ENCODE results near the gene CLMP.
A peak's percentile ranks its signal among the peaks of the same experiment; 100 is the strongest.

The CLMP gene

GRCh38 chr11:123052901-123053721, 141.9 kb downstream of the CLMP start:
- DNase-seq, result no peak

- DNase-seq, result no peak
These were observed 143.4 kb downstream of the CLMP start for GRCh38 chr11:123051634-123052033.

- DNase-seq, result no peak
These were observed 143.9 kb downstream of the CLMP start for GRCh38 chr11:123051146-123051545.

- no peak for DNase-seq
These were observed 147.1 kb downstream of the CLMP start for GRCh38 chr11:123047947-123048293.

GRCh38 chr11:123047266-123047946, 147.6 kb downstream of the CLMP start:
- no peak for DNase-seq

GRCh38 chr11:123046473-123047259, 148.4 kb downstream of the CLMP start:
- DNase-seq, result no peak

- DNase-seq, result no peak
These were observed 149.9 kb downstream of the CLMP start for GRCh38 chr11:123045101-123045500.

- no peak for DNase-seq
These were observed 153.9 kb downstream of the CLMP start for GRCh38 chr11:123041185-123041584.

- DNase-seq, result peak; percentile 53
These were observed 155.0 kb downstream of the CLMP start for GRCh38 chr11:123040111-123040432.

- DNase-seq, result no peak
These were observed 159.2 kb downstream of the CLMP start for GRCh38 chr11:123035831-123036230.

GRCh38 chr11:123034597-123034996, 160.5 kb downstream of the CLMP start:
- no peak for DNase-seq

- DNase-seq, result no peak
These were observed 161.2 kb downstream of the CLMP start for GRCh38 chr11:123033895-123034294.

GRCh38 chr11:123030517-123030916, 164.5 kb downstream of the CLMP start:
- no peak for DNase-seq

- DNase-seq, result peak; percentile 27
These were observed 174.1 kb downstream of the CLMP start for GRCh38 chr11:123020968-123021367.

All from right hindlimb (tissue), 1 donor.